GM18907 (cell line): Measurements from ENCODE around the gene ENO3.
A peak's percentile ranks its signal among the peaks of the same experiment; 100 is the strongest.

Experiments
- ATAC-seq: cut with Tn5 transposase; IDR thresholded peaks from one replicate; pipeline ENCODE4 v1.9.1; 2021; ENCODE audit warnings: mild to moderate bottlenecking, moderate library complexity; ENCODE audit not compliant: unreplicated experiment

ENO3 gene

GRCh38 chr17:4972752-4973151 is 21.8 kb downstream of the ENO3 start:
- no peak for ATAC-seq

- no peak for ATAC-seq
Measured at GRCh38 chr17:4973256-4974114, 22.6 kb downstream of the ENO3 start.

GRCh38 chr17:4974115-4974670 is 23.3 kb downstream of the ENO3 start:
- ATAC-seq = no peak

- ATAC-seq = no peak
Measured at GRCh38 chr17:4978726-4979125, 27.8 kb downstream of the ENO3 start.

- ATAC-seq = no peak
Measured at GRCh38 chr17:4980644-4981216, 29.8 kb downstream of the ENO3 start.

GRCh38 chr17:4982305-4982704 is 31.4 kb downstream of the ENO3 start:
- no peak for ATAC-seq

GRCh38 chr17:4986403-4986802 is 35.5 kb downstream of the ENO3 start:
- no peak for ATAC-seq

GRCh38 chr17:4986951-4987766 is 36.2 kb downstream of the ENO3 start, which contains the start of gene CAMTA2:
CAMTA2 (minus strand) TSS chr17:4987675; CDS start chr17:4986222, 1,453 bp downstream.
- peak; percentile 63 for ATAC-seq

GRCh38 chr17:4987767-4988567 is 37.0 kb downstream of the ENO3 start:
- peak; percentile 16 for ATAC-seq

- no peak for ATAC-seq
Measured at GRCh38 chr17:4994081-4994595, 43.2 kb downstream of the ENO3 start.

- peak; percentile 83 for ATAC-seq
Measured at GRCh38 chr17:4997302-4998026, 46.5 kb downstream of the ENO3 start, which contains the start of the genes INCA1 and KIF1C. INCA1 (minus strand) TSS chr17:4997522; CDS start chr17:4994437, 3,085 bp downstream. KIF1C (plus strand) TSS chr17:4997950; CDS start chr17:5000247, 2,297 bp downstream.

GRCh38 chr17:4998027-4998731 is 47.3 kb downstream of the ENO3 start:
- peak; percentile 12 for ATAC-seq

GRCh38 chr17:4998732-4999429 is 48.0 kb downstream of the ENO3 start:
- ATAC-seq = no peak

- ATAC-seq = no peak
Measured at GRCh38 chr17:4999430-5000093, 48.6 kb downstream of the ENO3 start.

- ATAC-seq = no peak
Measured at GRCh38 chr17:5000237-5000639, 49.3 kb downstream of the ENO3 start.

- ATAC-seq = no peak
Measured at GRCh38 chr17:5002121-5002788, 51.3 kb downstream of the ENO3 start.
